Measurements from ENCODE around the gene C19orf12.
"Not testable (repeated sequence)": the region's sequence is repeated elsewhere in the genome, so short reads cannot be mapped to it uniquely, and the experiment has no call there.

Gene C19orf12

GRCh38 chr19:29675120-29675649 lies 39.9 kb downstream of the C19orf12 start:
- no peak for DNase-seq

DNA sequence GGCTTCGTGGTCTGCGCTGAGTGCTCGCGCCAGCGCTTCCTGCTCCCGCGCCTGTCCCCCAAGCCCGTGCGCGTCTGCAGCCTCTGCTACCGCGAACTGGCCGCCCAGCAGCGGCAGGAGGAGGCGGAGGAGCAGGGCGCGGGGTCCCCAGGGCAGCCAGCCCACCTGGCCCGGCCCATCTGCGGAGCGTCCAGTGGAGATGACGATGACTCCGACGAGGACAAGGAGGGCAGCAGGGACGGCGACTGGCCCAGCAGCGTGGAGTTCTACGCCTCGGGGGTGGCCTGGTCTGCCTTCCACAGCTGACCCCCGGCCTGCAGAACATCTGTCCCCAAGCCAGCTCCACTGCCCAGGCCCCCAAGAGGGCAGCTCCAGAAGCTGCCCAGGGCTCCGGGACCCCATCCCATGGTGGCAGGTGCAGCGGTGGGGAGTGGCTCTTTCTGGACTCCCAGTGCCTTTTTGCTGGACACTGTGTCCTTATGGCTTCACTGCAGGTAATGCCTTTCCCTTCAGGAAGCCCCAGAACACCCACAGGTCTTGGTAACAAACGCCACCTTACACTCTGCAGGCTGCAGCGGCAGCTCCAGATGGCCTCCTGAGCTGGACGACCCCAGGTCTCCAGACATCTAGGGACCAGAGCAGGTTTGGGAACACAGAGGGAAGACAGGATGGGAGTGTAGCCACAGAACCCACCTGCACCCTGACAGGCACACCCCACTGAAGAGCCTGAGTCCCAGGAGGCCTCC lies 40.5 kb downstream of the C19orf12 start:
- no peak for DNase-seq

- DNase-seq: no peak
Observed at GRCh38 chr19:29673451-29674371, 41.4 kb downstream of the C19orf12 start.

DNA sequence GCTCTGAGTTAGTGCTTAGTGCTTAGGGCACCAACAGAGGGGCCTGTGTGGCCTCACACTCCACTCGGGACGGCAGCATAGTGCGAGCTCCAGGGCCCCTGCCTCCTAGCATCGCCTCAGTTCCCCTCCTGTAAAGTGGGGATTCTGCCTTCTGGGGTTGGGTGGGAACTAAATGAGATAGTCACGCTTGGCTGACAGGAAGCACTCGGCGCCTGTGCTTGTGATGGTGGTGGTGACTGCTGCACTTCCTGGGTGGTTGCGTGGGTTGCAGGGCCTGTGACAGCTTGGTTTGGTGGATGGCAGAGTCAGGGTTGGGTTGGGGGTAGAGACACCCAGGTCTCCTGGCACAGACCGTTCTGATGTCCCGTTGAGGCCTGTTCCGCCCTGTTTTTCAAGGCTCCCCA lies 42.1 kb downstream of the C19orf12 start:
- DNase-seq: no peak

GRCh38 chr19:29672319-29672932 lies 42.6 kb downstream of the C19orf12 start:
- DNase-seq: no peak

DNA sequence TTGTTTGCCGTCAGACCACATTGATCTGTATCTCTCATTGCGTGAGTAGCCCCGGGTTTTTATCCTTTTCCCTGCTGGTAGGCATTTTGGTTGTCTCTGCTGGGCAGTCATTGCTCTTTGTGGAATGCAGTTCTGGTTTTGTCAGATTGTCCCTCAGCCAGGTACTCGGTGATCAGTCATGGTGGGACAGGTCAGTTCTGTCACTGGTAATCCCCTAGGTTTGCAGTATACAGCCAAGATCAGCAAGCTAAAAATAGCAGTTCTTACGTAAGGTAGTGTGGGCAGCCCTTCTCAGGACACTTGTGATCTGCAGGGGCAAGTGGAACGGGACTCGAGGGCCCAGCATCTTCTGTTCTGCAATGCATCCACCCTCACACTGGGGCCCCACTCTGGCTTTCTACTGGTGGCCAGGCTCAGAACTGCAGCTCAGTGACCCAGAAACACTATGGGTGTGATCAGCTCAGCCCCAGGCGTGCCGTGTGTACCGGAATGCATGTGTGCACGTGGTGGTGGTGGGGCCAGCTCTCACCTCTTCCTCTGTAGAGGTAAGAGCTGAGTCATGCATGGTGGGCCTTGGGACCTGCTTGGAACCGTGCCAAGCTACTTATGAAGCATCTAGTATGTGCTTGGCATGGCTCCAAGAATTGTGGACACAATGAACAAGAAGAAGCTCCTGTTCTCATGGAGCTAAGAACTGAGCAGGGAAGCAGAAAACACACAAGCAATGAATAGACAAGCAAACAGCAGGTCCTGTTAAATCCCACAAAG lies 43.5 kb downstream of the C19orf12 start:
- peak in 1 of 3 experiments; percentile 22 for DNase-seq

DNA sequence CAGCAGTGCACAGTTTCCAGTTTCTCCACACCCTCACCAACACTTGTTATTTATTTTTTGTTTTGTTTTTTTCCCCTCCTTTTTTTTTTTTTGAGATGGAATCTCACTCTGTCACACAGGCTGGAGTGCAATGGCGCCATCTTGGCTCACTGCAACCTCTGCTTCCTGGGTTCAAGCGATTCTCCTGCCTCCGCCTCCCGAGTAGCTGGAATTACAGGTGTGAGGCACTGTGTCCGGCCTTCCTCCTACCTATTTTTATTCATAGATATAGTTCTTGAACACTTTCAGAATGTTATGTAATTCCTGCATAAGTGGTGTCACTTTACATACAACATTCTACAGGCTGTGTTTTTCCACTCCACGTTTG lies 44.1 kb downstream of the C19orf12 start:
- DNase-seq: not testable (repeated sequence)

DNA sequence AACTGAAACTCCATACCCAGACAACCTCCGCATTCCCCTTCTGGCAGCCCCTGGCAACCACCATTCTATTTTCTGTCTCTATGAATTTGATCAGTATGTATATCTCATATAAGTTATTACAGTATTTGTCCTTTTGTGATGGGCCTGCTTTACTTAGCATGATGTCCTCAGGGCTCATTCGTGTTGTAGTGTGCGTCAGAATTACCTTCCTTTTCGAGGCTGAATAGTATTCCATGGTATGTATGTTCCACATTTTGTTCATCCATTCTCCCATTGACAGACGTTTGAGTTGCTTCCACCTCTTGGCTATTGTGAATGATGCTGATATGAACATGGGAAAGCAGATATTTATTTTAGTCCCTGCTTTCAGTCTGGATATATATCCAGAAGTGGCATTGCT lies 44.8 kb downstream of the C19orf12 start:
- DNase-seq: no peak

- DNase-seq: no peak
Observed at GRCh38 chr19:29668746-29669609, 46.1 kb downstream of the C19orf12 start.

DNA sequence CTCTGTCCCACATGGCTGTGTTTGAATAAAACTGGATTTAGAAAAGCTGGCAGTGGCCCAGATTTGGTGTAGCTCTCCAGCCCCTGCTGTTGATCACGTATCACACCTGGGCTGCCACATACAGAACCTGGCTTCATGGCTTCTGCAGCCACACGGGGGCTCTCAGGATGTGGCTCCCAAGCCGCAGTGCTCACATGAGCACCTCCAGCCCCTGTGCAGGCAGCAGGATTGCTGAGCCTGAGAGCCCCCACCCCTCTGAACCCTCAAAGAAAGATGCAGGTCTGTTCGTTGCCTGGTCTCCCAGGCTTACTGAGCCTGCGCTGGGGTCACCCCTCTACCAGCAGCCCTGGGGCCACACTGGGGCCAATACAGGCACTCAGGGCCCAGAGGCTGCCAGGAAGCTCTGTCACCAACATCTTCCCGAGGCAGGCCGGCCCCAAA lies 47.1 kb downstream of the C19orf12 start:
- DNase-seq: no peak

GRCh38 chr19:29667387-29667783 lies 47.7 kb downstream of the C19orf12 start:
- DNase-seq: no peak

GRCh38 chr19:29666578-29667386 lies 48.3 kb downstream of the C19orf12 start:
- DNase-seq: no peak

- DNase-seq: peak in 1 of 3 experiments; percentile 15
Observed at GRCh38 chr19:29665826-29666577, 49.1 kb downstream of the C19orf12 start.

- peak; percentile 72 to 81 (median 78) for DNase-seq
Observed at GRCh38 chr19:29665215-29665825, 49.7 kb downstream of the C19orf12 start, which contains the start of gene PLEKHF1. Gene PLEKHF1 (plus strand): TSS chr19:29665461. CDS start chr19:29673840, 8,379 bp downstream.

- no peak for DNase-seq
Observed at GRCh38 chr19:29664753-29665214, 50.3 kb downstream of the C19orf12 start.

DNA sequence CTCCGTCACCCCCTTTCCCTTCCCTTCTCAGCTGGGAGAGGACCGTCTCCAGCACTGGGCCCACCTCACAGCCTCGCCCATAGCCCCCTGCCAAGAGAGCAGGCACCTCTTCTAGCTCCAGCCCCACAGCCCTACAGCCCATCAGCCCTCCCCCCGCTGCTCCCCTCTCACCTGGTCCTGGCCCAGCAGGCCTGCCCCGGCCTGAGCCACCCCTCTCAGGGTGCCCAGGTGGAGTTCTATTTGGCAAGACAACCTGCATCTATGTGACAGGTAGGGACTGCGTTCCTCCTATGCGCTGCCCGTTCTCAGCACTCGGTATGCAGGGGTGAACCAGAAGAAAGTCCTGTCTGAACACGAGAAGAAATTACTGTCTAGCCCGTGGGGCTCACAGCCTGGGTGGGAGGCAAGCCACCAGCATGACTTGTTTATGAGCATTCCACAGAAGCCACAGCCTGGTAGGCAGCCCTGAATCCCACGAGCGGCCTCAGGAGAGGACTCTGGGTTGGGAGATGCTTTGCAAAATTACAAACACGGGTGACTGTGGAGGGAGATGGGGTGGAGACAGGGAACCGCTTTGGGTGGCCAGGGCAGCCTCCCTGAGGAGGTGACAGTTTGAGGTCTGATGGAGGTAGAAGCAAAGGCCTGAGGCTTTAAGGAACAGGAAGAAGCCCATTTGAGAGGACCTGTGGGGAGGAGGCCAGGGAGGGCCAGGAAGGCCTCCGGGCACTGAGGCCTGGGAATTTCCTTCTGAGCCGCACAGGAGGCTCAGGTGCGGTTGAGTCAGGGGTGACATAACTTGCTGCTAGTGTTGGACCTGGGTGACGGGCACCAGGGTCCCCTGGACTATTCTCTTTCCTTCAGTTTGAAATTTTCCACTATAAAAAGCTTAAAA lies 51.0 kb downstream of the C19orf12 start:
- no peak for DNase-seq

DNA sequence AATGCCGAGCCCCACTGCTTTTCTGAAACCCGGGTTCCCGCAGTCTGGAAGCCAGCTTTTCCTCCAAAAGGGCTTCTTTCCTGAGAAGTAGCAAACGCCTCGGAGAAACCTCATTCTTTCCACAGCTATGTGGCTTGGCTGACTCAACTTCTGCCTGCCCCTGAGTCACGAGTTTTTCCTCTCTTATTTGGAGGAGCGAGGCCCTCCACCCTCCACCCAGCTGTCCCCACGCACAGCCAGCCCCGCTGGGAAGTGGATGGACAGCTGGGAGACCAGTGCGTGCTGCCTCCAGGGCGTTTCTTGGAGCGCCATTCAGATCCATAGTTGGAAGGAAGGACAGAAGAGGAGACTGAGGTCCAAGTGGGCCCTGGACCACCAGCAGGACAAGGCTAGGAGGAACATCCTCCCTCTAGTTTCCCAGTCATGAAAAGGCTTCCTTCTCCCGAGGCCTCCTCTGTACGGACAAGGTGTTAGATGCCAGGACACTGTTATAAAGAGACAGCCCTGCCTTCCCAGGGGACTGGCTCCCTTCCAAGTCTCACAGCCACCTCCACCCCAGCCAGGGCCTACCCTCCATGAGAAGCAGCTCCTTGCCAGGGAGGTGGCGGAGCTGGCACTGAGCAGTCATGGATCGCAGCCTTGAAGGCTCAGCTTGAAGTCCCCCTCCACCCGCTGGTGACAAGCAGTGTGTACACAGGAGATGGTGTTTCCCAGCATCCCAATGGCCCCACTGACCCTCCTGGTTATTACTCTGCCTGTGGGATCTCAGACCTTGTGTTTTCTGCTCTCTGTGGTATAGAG lies 52.3 kb downstream of the C19orf12 start:
- DNase-seq: no peak
